Gastroesophageal sphincter (tissue), 4 donors: ENCODE data around the gene SASH1. TPM values are rescaled to one million over a fixed set of nuclear protein-coding genes. Genes with fewer than 3 reads are reported as not detected.
A peak's percentile ranks its signal among the peaks of the same experiment; 100 is the strongest.
"Not testable (repeated sequence)": the region's sequence is repeated elsewhere in the genome, so short reads cannot be mapped to it uniquely, and the experiment has no call there.

Source experiments
- ATAC-seq: fragments of 150-250 bp; one replicate; pipeline ENCODE4 v1.9.1; 2016; ENCODE audit warnings: mild to moderate bottlenecking, moderate library complexity
- H3K27ac ChIP-seq, 4 donors: fragments of 200-600 bp; sonication (generic) in 3 of 4; 1 replicate in 3 of 4; 2 replicates in 1 of 4; pipeline ENCODE4 v1.5.1; 2016 to 2019
- H3K27me3 ChIP-seq: fragments of 200-600 bp; sonication (generic); one replicate; pipeline ENCODE4 v1.5.1; 2019
- H3K36me3 ChIP-seq, 2 donors: fragments of 200-600 bp; sonication (generic); one replicate each; pipeline ENCODE4 v1.5.1; 2019; ENCODE audit warnings: control low read depth in 1 of 2
- H3K4me1 ChIP-seq, 3 donors: fragments of 200-600 bp; sonication (generic); 1 replicate in 2 of 3; 2 replicates in 1 of 3; pipeline ENCODE4 v1.5.1; 2016 to 2019; ENCODE audit warnings: control low read depth in 2 of 3
- H3K4me3 ChIP-seq, 2 donors: fragments of 200-600 bp; sonication (generic); one replicate each; pipeline ENCODE4 v1.5.1; 2019; ENCODE audit warnings: mild to moderate bottlenecking in 1 of 2, moderate library complexity in 1 of 2
- H3K9me3 ChIP-seq, 3 donors: fragments of 200-600 bp; sonication (generic); one replicate each; pipeline ENCODE4 v1.5.1; 2017 to 2019; ENCODE audit warnings: control low read depth in 2 of 3
- CTCF ChIP-seq, 4 experiments: fragments of 200-600 bp in 2 of 4; fragments of 450-650 bp in 2 of 4; sonication (generic) in 1 of 4; IDR thresholded peaks; one replicate each; pipeline ENCODE4 v1.5.1; 2017 to 2019; ENCODE audit warnings: antibody characterized with exemption in 4 of 4, mild to moderate bottlenecking in 2 of 4, moderate library complexity in 2 of 4
- EP300 ChIP-seq: sonication (generic); formaldehyde crosslinking; IDR thresholded peaks from one replicate; pipeline ENCODE4 v1.6.1; 2017; ENCODE audit warnings: antibody characterized with exemption, mild to moderate bottlenecking
- POLR2A ChIP-seq, 2 donors: fragments of 450-650 bp; IDR thresholded peaks; one replicate each; pipeline ENCODE4 v1.6.1; 2017; ENCODE audit warnings: antibody characterized with exemption in 2 of 2, mild to moderate bottlenecking in 2 of 2, moderate library complexity in 1 of 2
- POLR2AphosphoS5 ChIP-seq: sonication (generic); formaldehyde crosslinking; IDR thresholded peaks from one replicate; pipeline ENCODE4 v1.6.1; 2017; ENCODE audit warnings: antibody characterized with exemption
- WGBS, 2 donors: methylation state at CpG; one replicate each; pipeline ENCODE4 v1.1.5; 2018; ENCODE audit warnings: low coverage in 1 of 2; 5-methylcytosine and 5-hydroxymethylcytosine counted together
- total RNA-seq, 4 donors: library from RNA; depleted of rRNA; stranded (reverse); fragments of >200 nt; gene quantifications; one replicate each; pipeline ENCODE4 v1.1.0, GENCODE V29; 2016

The SASH1 gene
- total RNA-seq, 4 donors from 2014 or later = 48.9 to 78.9 (median 64.6) TPM

GRCh38 chr6:148578837-148579565, 236.4 kb downstream of the SASH1 start:
- no peak for TF ChIP-seq POLR2A (IDR thresholded peaks at IDR 0.05)
- Histone ChIP-seq H3K4me3 (no peak overlapping the region), H3K4me1 (peaks cover 0 to 10% (median 0%) of the 10 kb centered on the region in 3 donors), H3K27me3 (no peaks in the 10 kb centered on the region), H3K36me3 (no peaks in the 10 kb centered on the region), H3K27ac (peak overlapping the region in 1 of 4 donors; percentile 14), H3K9me3 (peaks cover 0 to 4% (median 0%) of the 10 kb centered on the region in 3 donors)
- ATAC-seq = no peak
- WGBS, 2 donors = 55 to 65% methylated on average over 2 to 4 of the region's 4 CpGs

GRCh38 chr6:148580442-148580841, 237.8 kb downstream of the SASH1 start:
- H3K27me3 ChIP-seq = no peaks in the 10 kb centered on the region
- WGBS, 2 donors = 65 to 80% methylated on average over 5 of the region's 5 CpGs
- peaks cover 0 to 10% (median 0%) of the 10 kb centered on the region in 3 donors for H3K4me1 ChIP-seq
- H3K4me3 ChIP-seq = no peak overlapping the region
- TF ChIP-seq CTCF (IDR thresholded peaks at IDR 0.05) = no peak
- TF ChIP-seq POLR2AphosphoS5 = no peak
- no peak for TF ChIP-seq POLR2A (IDR thresholded peaks at IDR 0.05)
- TF ChIP-seq EP300 = no peak
- H3K36me3 ChIP-seq = no peaks in the 10 kb centered on the region
- ATAC-seq = no peak
- peaks cover 0 to 15% (median 0%) of the 10 kb centered on the region in 3 donors for H3K9me3 ChIP-seq
- no peak overlapping the region for H3K27ac ChIP-seq

- TF ChIP-seq CTCF (IDR thresholded peaks at IDR 0.05) (no peak), EP300 (no peak), POLR2A (IDR thresholded peaks at IDR 0.05) (no peak), POLR2AphosphoS5 (no peak)
- 67 to 95% methylated on average over 5 of the region's 5 CpGs for WGBS, 2 donors
- Histone ChIP-seq H3K4me1 (peaks cover 0 to 4% (median 0%) of the 10 kb centered on the region in 3 donors), H3K9me3 (peaks cover 0 to 28% (median 0%) of the 10 kb centered on the region in 3 donors), H3K36me3 (no peaks in the 10 kb centered on the region), H3K4me3 (no peak overlapping the region), H3K27ac (no peak overlapping the region), H3K27me3 (no peaks in the 10 kb centered on the region)
- no peak for ATAC-seq
Observed at GRCh38 chr6:148583631-148584030, 241.0 kb downstream of the SASH1 start.

GRCh38 chr6:148585641-148586040, 243.0 kb downstream of the SASH1 start:
- not testable (repeated sequence) for ATAC-seq

GRCh38 chr6:148590883-148591282, 248.2 kb downstream of the SASH1 start:
- ATAC-seq = no peak
- Histone ChIP-seq H3K27me3 (no peaks in the 10 kb centered on the region), H3K9me3 (peaks cover 0 to 11% (median 0%) of the 10 kb centered on the region in 3 donors), H3K4me3 (no peak overlapping the region), H3K4me1 (peaks cover 0 to 12% (median 4%) of the 10 kb centered on the region in 3 donors), H3K36me3 (no peaks in the 10 kb centered on the region), H3K27ac (no peak overlapping the region)
- WGBS, 2 donors = 79 to 82% methylated on average over 5 to 6 of the region's 6 CpGs
- no peak for TF ChIP-seq POLR2A (IDR thresholded peaks at IDR 0.05)
- no peak for TF ChIP-seq EP300
- TF ChIP-seq CTCF (IDR thresholded peaks at IDR 0.05) = no peak
- no peak for TF ChIP-seq POLR2AphosphoS5

More at GRCh38 chr6:148585641-148586040, 243.0 kb downstream of the SASH1 start:
- H3K9me3 ChIP-seq = peaks cover 0 to 30% (median 0%) of the 10 kb centered on the region in 3 donors
- 70 to 100% methylated on average over 1 of the region's 1 CpG for WGBS, 2 donors
- not testable (repeated sequence) for H3K4me3 ChIP-seq, H3K36me3 ChIP-seq, H3K27me3 ChIP-seq, H3K27ac ChIP-seq, H3K4me1 ChIP-seq

- H3K27ac ChIP-seq = no peak overlapping the region
- H3K4me1 ChIP-seq = peaks cover 0 to 12% (median 4%) of the 10 kb centered on the region in 3 donors
- no peak overlapping the region for H3K4me3 ChIP-seq
- no peaks in the 10 kb centered on the region for H3K27me3 ChIP-seq
- no peak for TF ChIP-seq CTCF (IDR thresholded peaks at IDR 0.05)
- TF ChIP-seq POLR2AphosphoS5 = no peak
- TF ChIP-seq EP300 = no peak
- no peak for TF ChIP-seq POLR2A (IDR thresholded peaks at IDR 0.05)
- ATAC-seq = no peak
- H3K9me3 ChIP-seq = peaks cover 0 to 4% (median 0%) of the 10 kb centered on the region in 3 donors
- H3K36me3 ChIP-seq = no peaks in the 10 kb centered on the region
Observed at GRCh38 chr6:148591656-148592055, 249.0 kb downstream of the SASH1 start.
